Vagina (tissue), 2 donors: ENCODE results near the gene HMX2. TPM values are rescaled to one million over a fixed set of nuclear protein-coding genes. Genes with fewer than 3 reads are reported as not detected.

Experiments
- DNase-seq, 2 donors: peaks; one replicate each; pipeline ENCODE4 v3.0.0-alpha.2; 2017; ENCODE audit errors: extremely low spot score in 2 of 2
- H3K27ac ChIP-seq: fragments of 200-600 bp; sonication (generic); one replicate; pipeline ENCODE4 v1.5.1; 2019
- H3K27me3 ChIP-seq: fragments of 200-600 bp; sonication (generic); one replicate; pipeline ENCODE4 v1.5.1; 2019
- H3K36me3 ChIP-seq, 2 donors: fragments of 200-600 bp; sonication (generic); one replicate each; pipeline ENCODE4 v1.5.1; 2017 to 2019
- H3K4me1 ChIP-seq: fragments of 200-600 bp; sonication (generic); one replicate; pipeline ENCODE4 v1.5.1; 2019
- H3K4me3 ChIP-seq, 2 donors: fragments of 200-600 bp; sonication (generic); 1 replicate in 1 of 2; 2 replicates in 1 of 2; pipeline ENCODE4 v1.5.1; 2016 to 2019
- H3K9me3 ChIP-seq: fragments of 200-600 bp; sonication (generic); one replicate; pipeline ENCODE4 v1.5.1; 2019
- CTCF ChIP-seq, 3 experiments: fragments of 450-650 bp in 2 of 3; fragments of 200-600 bp in 1 of 3; sonication (generic) in 1 of 3; IDR thresholded peaks; one replicate each; pipeline ENCODE4 v1.5.1; 2017 to 2019; ENCODE audit warnings: antibody characterized with exemption in 3 of 3, mild to moderate bottlenecking in 2 of 3, moderate library complexity in 2 of 3
- POLR2A ChIP-seq, 2 donors: fragments of 450-650 bp; IDR thresholded peaks; one replicate each; pipeline ENCODE4 v1.6.1; 2017; ENCODE audit warnings: antibody characterized with exemption in 2 of 2, mild to moderate bottlenecking in 2 of 2, moderate library complexity in 2 of 2
- POLR2AphosphoS5 ChIP-seq, 2 donors: sonication (generic); formaldehyde crosslinking; IDR thresholded peaks; one replicate each; pipeline ENCODE4 v1.9.0; 2017; ENCODE audit warnings: antibody characterized with exemption in 2 of 2, mild to moderate bottlenecking in 2 of 2, low read depth in 1 of 2; ENCODE audit not compliant: insufficient read depth in 1 of 2
- intact Hi-C: fragments of 100-400 bp; cut with DNase I; formaldehyde crosslinking; loops from one replicate; pipeline ENCODE4 v1.15.1; 2023
- total RNA-seq: library from RNA; depleted of rRNA; stranded (reverse); fragments of >200 nt; gene quantifications from one replicate; pipeline ENCODE4 v1.2.3, GENCODE V29; 2016

The HMX2 gene
- total RNA-seq, 1 donor from 2014 or later = not detected

GRCh38 chr10:123142701-123143161 lies 5.2 kb upstream of the HMX2 start:
- Histone ChIP-seq H3K4me1 (peaks cover 13% of the 10 kb centered on the region), H3K36me3 (no peaks in the 10 kb centered on the region), H3K4me3 (no peak overlapping the region), H3K27me3 (peaks cover 33% of the 10 kb centered on the region), H3K9me3 (no peaks in the 10 kb centered on the region), H3K27ac (no peak overlapping the region)
- intact Hi-C loops = no loop called here
- no peak for DNase-seq
- TF ChIP-seq POLR2AphosphoS5 (IDR thresholded peaks at IDR 0.05; ENCODE audit: insufficient read depth in 1 of 2, low read depth in 1 of 2) (no peak), CTCF (IDR thresholded peaks at IDR 0.05) (no peak), POLR2A (IDR thresholded peaks at IDR 0.05) (no peak)

GRCh38 chr10:123143162-123143824 lies 4.6 kb upstream of the HMX2 start:
- Histone ChIP-seq H3K4me1 (peaks cover 17% of the 10 kb centered on the region), H3K36me3 (no peaks in the 10 kb centered on the region), H3K9me3 (no peaks in the 10 kb centered on the region), H3K4me3 (no peak overlapping the region), H3K27ac (no peak overlapping the region), H3K27me3 (peaks cover 37% of the 10 kb centered on the region)
- intact Hi-C loops = no loop called here
- no peak for TF ChIP-seq CTCF (IDR thresholded peaks at IDR 0.05)
- no peak for TF ChIP-seq POLR2AphosphoS5 (IDR thresholded peaks at IDR 0.05; ENCODE audit: insufficient read depth in 1 of 2, low read depth in 1 of 2)
- TF ChIP-seq POLR2A (IDR thresholded peaks at IDR 0.05) = no peak
- no peak for DNase-seq

- TF ChIP-seq POLR2AphosphoS5 (IDR thresholded peaks at IDR 0.05; ENCODE audit: insufficient read depth in 1 of 2, low read depth in 1 of 2) = no peak
- no peak for TF ChIP-seq CTCF (IDR thresholded peaks at IDR 0.05)
- TF ChIP-seq POLR2A (IDR thresholded peaks at IDR 0.05) = no peak
- DNase-seq = no peak
- Histone ChIP-seq H3K36me3 (no peaks in the 10 kb centered on the region), H3K27ac (no peak overlapping the region), H3K4me1 (peaks cover 22% of the 10 kb centered on the region), H3K9me3 (no peaks in the 10 kb centered on the region), H3K4me3 (no peak overlapping the region), H3K27me3 (peaks cover 41% of the 10 kb centered on the region)
- intact Hi-C loops = no loop called here
These were observed 4.1 kb upstream of the HMX2 start for GRCh38 chr10:123143825-123144168.

DNA sequence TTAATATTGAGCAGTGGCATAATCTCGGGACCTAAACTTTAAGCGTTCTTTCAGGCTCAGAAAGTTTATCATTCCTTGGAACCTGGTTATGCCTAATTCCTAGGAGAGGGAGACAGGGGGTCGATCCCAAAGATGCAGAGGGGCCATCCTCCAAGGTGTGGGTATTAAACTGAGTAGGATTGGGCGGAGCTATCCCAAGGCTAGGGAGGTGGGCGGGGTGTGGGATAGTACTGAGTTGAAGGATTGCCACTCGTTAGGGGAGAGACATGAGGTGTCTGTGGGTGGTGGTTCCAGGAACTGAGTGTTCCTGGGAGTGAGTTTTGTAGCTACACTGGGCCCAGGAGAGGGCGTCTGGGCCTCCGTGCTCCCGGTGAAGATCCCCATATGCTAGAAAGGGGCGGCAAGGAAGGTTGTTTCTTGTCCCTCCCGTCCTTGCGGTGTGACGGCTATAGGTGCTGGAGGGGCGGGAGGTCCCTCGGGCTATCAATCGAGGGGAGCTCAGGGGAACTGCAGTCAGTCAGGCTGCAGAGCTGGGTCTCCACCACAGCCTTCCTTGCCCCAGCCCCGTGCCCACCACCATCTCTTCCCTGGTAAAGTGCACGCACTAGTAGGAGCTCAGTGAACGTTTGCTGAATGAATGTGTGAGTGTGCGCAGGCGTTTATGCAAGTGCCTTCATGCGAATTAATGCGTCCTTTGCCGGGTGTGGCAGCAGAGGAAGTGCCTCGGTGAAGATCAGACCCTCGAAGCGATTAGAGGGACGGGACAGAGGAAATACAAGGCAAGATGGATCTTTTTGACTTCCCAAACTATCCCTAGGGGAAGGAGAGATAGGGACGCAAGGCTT lies 3.0 kb upstream of the HMX2 start:
- no peaks in the 10 kb centered on the region for H3K9me3 ChIP-seq
- H3K27me3 ChIP-seq = peaks cover 48% of the 10 kb centered on the region
- H3K27ac ChIP-seq = no peak overlapping the region
- TF ChIP-seq POLR2AphosphoS5 (IDR thresholded peaks at IDR 0.05; ENCODE audit: insufficient read depth in 1 of 2, low read depth in 1 of 2) (no peak), CTCF (IDR thresholded peaks at IDR 0.05) (no peak), POLR2A (IDR thresholded peaks at IDR 0.05) (no peak)
- no peak overlapping the region for H3K4me3 ChIP-seq
- no peak for DNase-seq
- no peaks in the 10 kb centered on the region for H3K36me3 ChIP-seq
- peaks cover 31% of the 10 kb centered on the region for H3K4me1 ChIP-seq
- intact Hi-C loops = no loop called here
